Upper lobe of left lung (tissue), 4 donors: ENCODE data around the gene CLMN.

Experiments used
- CTCF ChIP-seq, 6 experiments: fragments of 450-650 bp in 4 of 6; fragments of 200-600 bp in 2 of 6; sonication (generic) in 2 of 6; IDR thresholded peaks; one replicate each; pipeline ENCODE4 v1.5.1; 2016 to 2019; ENCODE audit warnings: antibody characterized with exemption in 6 of 6
- POLR2AphosphoS5 ChIP-seq, 2 donors: sonication (generic); formaldehyde crosslinking; IDR thresholded peaks; one replicate each; pipeline ENCODE4 v1.5.1; 2017; ENCODE audit warnings: antibody characterized with exemption in 2 of 2

- TF ChIP-seq CTCF (IDR thresholded peaks at IDR 0.05) (no peak), POLR2AphosphoS5 (IDR thresholded peaks at IDR 0.05) (no peak)
Measured at GRCh38 chr14:95149441-95149840, 170.3 kb downstream of the CLMN start.
